Trophoblast cell (in vitro differentiated cells and primary cell): ENCODE measurements around the gene PEX12.

Source experiments
- DNase-seq, 2 donors: peaks; one replicate each; pipeline ENCODE4 v3.0.0-alpha.2; 2016
- H2AFZ ChIP-seq: 2 replicates; pipeline ENCODE4 v1.6.1; 2013; ENCODE audit warnings: low read length, moderate library complexity, mild to moderate bottlenecking; ENCODE audit not compliant: insufficient read depth, poor library complexity
- H2AK5ac ChIP-seq: 2 replicates; pipeline ENCODE4 v1.6.1; 2013; ENCODE audit warnings: mild to moderate bottlenecking, low read length
- H2BK120ac ChIP-seq: 2 replicates; pipeline ENCODE4 v1.6.1; 2013; ENCODE audit warnings: low read length, mild to moderate bottlenecking, moderate library complexity; ENCODE audit not compliant: insufficient read depth, poor library complexity
- H2BK12ac ChIP-seq: 2 replicates; pipeline ENCODE4 v1.6.1; 2013; ENCODE audit warnings: mild to moderate bottlenecking, low read length, moderate library complexity
- H2BK5ac ChIP-seq: 2 replicates; pipeline ENCODE4 v1.6.1; 2013; ENCODE audit warnings: low read length, low read depth, moderate library complexity, mild to moderate bottlenecking; ENCODE audit not compliant: poor library complexity
- H3K14ac ChIP-seq: 2 replicates; pipeline ENCODE4 v1.6.1; 2013; ENCODE audit warnings: mild to moderate bottlenecking, low read length
- H3K18ac ChIP-seq: 2 replicates; pipeline ENCODE4 v1.6.1; 2013; ENCODE audit warnings: mild to moderate bottlenecking, low read length
- H3K23ac ChIP-seq: 2 replicates; pipeline ENCODE4 v1.6.1; 2013; ENCODE audit warnings: low read length
- H3K27ac ChIP-seq: 2 replicates; pipeline ENCODE4 v1.5.1; 2013; ENCODE audit warnings: low read depth, mild to moderate bottlenecking, inconsistent platforms, low read length, moderate library complexity
- H3K27me3 ChIP-seq: 2 replicates; pipeline ENCODE4 v1.6.1; 2013; ENCODE audit warnings: inconsistent platforms, mild to moderate bottlenecking, low read length, moderate library complexity; ENCODE audit not compliant: insufficient read depth
- H3K36me3 ChIP-seq, 2 experiments: 1 replicate in 1 of 2; 2 replicates in 1 of 2; pipeline ENCODE4 v1.6.1; 2013; ENCODE audit warnings: low read length in 2 of 2, mild to moderate bottlenecking in 2 of 2, moderate library complexity in 1 of 2; ENCODE audit not compliant: insufficient read depth in 2 of 2, control insufficient read depth in 1 of 2
- H3K4ac ChIP-seq: 2 replicates; pipeline ENCODE4 v1.6.1; 2013; ENCODE audit warnings: low read depth, mild to moderate bottlenecking, low read length, moderate library complexity
- H3K4me1 ChIP-seq, 2 experiments: 1 replicate in 1 of 2; 2 replicates in 1 of 2; pipeline ENCODE4 v1.6.1; 2013; ENCODE audit warnings: low read length in 2 of 2, mild to moderate bottlenecking in 2 of 2, moderate library complexity in 1 of 2; ENCODE audit not compliant: insufficient read depth in 2 of 2, control insufficient read depth in 1 of 2
- H3K4me2 ChIP-seq: 2 replicates; pipeline ENCODE4 v1.6.1; 2013; ENCODE audit warnings: inconsistent platforms, mild to moderate bottlenecking, low read length, moderate library complexity
- H3K4me3 ChIP-seq: 2 replicates; pipeline ENCODE4 v1.5.1; 2013; ENCODE audit warnings: mild to moderate bottlenecking, low read depth, low read length, inconsistent platforms
- H3K79me1 ChIP-seq: one replicate; pipeline ENCODE4 v1.6.1; 2013; ENCODE audit warnings: low read length
- H3K79me2 ChIP-seq: 2 replicates; pipeline ENCODE4 v1.6.1; 2013; ENCODE audit warnings: low read length, mild to moderate bottlenecking; ENCODE audit not compliant: control insufficient read depth, insufficient read depth, poor library complexity
- H3K9ac ChIP-seq: 2 replicates; pipeline ENCODE4 v1.6.1; 2013; ENCODE audit warnings: mild to moderate bottlenecking, low read length
- H3K9me3 ChIP-seq: 2 replicates; pipeline ENCODE4 v1.6.1; 2013; ENCODE audit warnings: low read depth, mild to moderate bottlenecking, control low read depth, inconsistent platforms, low read length; ENCODE audit not compliant: insufficient read depth
- H4K12ac ChIP-seq: 2 replicates; pipeline ENCODE4 v1.6.1; 2013; ENCODE audit warnings: low read depth, mild to moderate bottlenecking, low read length, moderate library complexity
- H4K8ac ChIP-seq: 2 replicates; pipeline ENCODE4 v1.6.1; 2013; ENCODE audit warnings: low read depth, mild to moderate bottlenecking, low read length, moderate library complexity
- H4K91ac ChIP-seq: one replicate; pipeline ENCODE4 v1.6.1; 2013; ENCODE audit warnings: low read depth, mild to moderate bottlenecking, low read length, moderate library complexity
- WGBS: extraction: QIAGEN DNeasy Blood & Tissue Kit; methylation state at CpG from one replicate; pipeline ENCODE4 v1.1.7; 2013; ENCODE audit warnings: missing lambda C conversion rate; ENCODE audit not compliant: insufficient read length, insufficient coverage; ENCODE audit errors: extremely low coverage; 5-methylcytosine and 5-hydroxymethylcytosine counted together

PEX12 gene

DNA sequence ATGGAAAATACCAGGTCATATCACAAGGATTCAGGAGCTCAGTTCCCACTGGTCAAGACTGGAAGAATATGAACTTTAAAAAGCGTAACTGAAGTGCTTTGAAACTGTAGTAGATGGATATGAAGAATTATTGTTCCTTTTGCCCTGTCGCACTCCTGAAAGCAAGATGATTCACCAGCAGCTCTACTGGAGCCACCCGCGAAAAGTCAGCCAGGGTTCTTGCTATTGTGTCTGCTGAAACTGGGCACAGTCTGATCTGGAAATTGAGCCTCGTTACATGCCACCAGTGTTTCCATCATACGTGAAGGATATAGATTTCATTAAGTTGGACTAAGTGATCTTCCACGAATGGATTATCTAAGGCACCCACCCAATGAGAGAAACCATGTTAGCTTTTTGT is 25.3 kb upstream of the PEX12 start:
- WGBS, result no CpG with 5 or more reads among the region's 7 CpGs
- no peak overlapping the region for H4K8ac ChIP-seq
- H3K79me2 ChIP-seq, result no peaks in the 10 kb centered on the region
- H2BK120ac ChIP-seq, result no peak overlapping the region
- no peak overlapping the region for H3K18ac ChIP-seq
- no peaks in the 10 kb centered on the region for H3K9me3 ChIP-seq
- no peak overlapping the region for H3K4me3 ChIP-seq
- H3K14ac ChIP-seq, result no peak overlapping the region
- no peak overlapping the region for H2BK5ac ChIP-seq
- H3K4ac ChIP-seq, result no peak overlapping the region
- H3K9ac ChIP-seq, result no peak overlapping the region
- H3K23ac ChIP-seq, result no peak overlapping the region
- H3K36me3 ChIP-seq, result peaks cover 18 to 24% of the 10 kb centered on the region in 2 experiments
- H3K27me3 ChIP-seq, result no peaks in the 10 kb centered on the region
- no peak overlapping the region for H2BK12ac ChIP-seq
- H3K27ac ChIP-seq, result no peak overlapping the region
- H2AFZ ChIP-seq, result no peak overlapping the region
- no peaks in the 10 kb centered on the region for H3K4me1 ChIP-seq
- H2AK5ac ChIP-seq, result no peak overlapping the region
- H3K79me1 ChIP-seq, result no peaks in the 10 kb centered on the region
- H3K4me2 ChIP-seq, result no peak overlapping the region
- DNase-seq, result no peak
- H4K91ac ChIP-seq, result no peak overlapping the region
- H4K12ac ChIP-seq, result no peak overlapping the region

- no peak overlapping the region for H3K18ac ChIP-seq
- H3K4ac ChIP-seq, result no peak overlapping the region
- no peak overlapping the region for H4K12ac ChIP-seq
- no peak overlapping the region for H2AFZ ChIP-seq
- H2BK120ac ChIP-seq, result no peak overlapping the region
- no peak overlapping the region for H3K9ac ChIP-seq
- no peak overlapping the region for H4K8ac ChIP-seq
- no peak overlapping the region for H2AK5ac ChIP-seq
- no peak overlapping the region for H3K23ac ChIP-seq
- DNase-seq, result no peak
- no peaks in the 10 kb centered on the region for H3K9me3 ChIP-seq
- no peaks in the 10 kb centered on the region for H3K79me1 ChIP-seq
- no peak overlapping the region for H3K4me2 ChIP-seq
- no peak overlapping the region for H3K27ac ChIP-seq
- H3K4me1 ChIP-seq, result peaks cover 0 to 2% of the 10 kb centered on the region in 2 experiments
- H2BK12ac ChIP-seq, result no peak overlapping the region
- no peak overlapping the region for H3K4me3 ChIP-seq
- no CpG with 5 or more reads among the region's 5 CpGs for WGBS
- no peaks in the 10 kb centered on the region for H3K27me3 ChIP-seq
- H3K14ac ChIP-seq, result no peak overlapping the region
- no peaks in the 10 kb centered on the region for H3K79me2 ChIP-seq
- H3K36me3 ChIP-seq, result peaks cover 19 to 24% of the 10 kb centered on the region in 2 experiments
- H4K91ac ChIP-seq, result no peak overlapping the region
- no peak overlapping the region for H2BK5ac ChIP-seq
These were observed 19.2 kb upstream of the PEX12 start for GRCh38 chr17:35597604-35598003.

- peak overlapping the region; percentile 56 for H3K18ac ChIP-seq
- H2BK12ac ChIP-seq, result no peak overlapping the region
- no peaks in the 10 kb centered on the region for H3K79me1 ChIP-seq
- no peaks in the 10 kb centered on the region for H3K9me3 ChIP-seq
- no peak overlapping the region for H4K12ac ChIP-seq
- H3K9ac ChIP-seq, result no peak overlapping the region
- H3K27ac ChIP-seq, result no peak overlapping the region
- peaks cover 0 to 2% of the 10 kb centered on the region in 2 experiments for H3K4me1 ChIP-seq
- no peak overlapping the region for H4K91ac ChIP-seq
- no peaks in the 10 kb centered on the region for H3K79me2 ChIP-seq
- peak overlapping the region; percentile 29 for H4K8ac ChIP-seq
- peak in 1 of 2 donors; percentile 33 for DNase-seq
- H3K23ac ChIP-seq, result no peak overlapping the region
- no peaks in the 10 kb centered on the region for H3K27me3 ChIP-seq
- no peak overlapping the region for H3K4me2 ChIP-seq
- H3K4me3 ChIP-seq, result no peak overlapping the region
- no peak overlapping the region for H2AFZ ChIP-seq
- no peak overlapping the region for H3K4ac ChIP-seq
- H2BK5ac ChIP-seq, result no peak overlapping the region
- H3K14ac ChIP-seq, result no peak overlapping the region
- H2AK5ac ChIP-seq, result no peak overlapping the region
- no peak overlapping the region for H2BK120ac ChIP-seq
- WGBS, result no CpG with 5 or more reads among the region's 54 CpGs
- peaks cover 21 to 25% of the 10 kb centered on the region in 2 experiments for H3K36me3 ChIP-seq
These were observed 18.3 kb upstream of the PEX12 start for GRCh38 chr17:35596530-35597233.

GRCh38 chr17:35596072-35596471 is 17.7 kb upstream of the PEX12 start:
- Histone ChIP-seq H4K8ac (no peak overlapping the region), H3K4me1 (peaks cover 0 to 2% of the 10 kb centered on the region in 2 experiments), H3K79me2 (no peaks in the 10 kb centered on the region), H2AFZ (no peak overlapping the region), H3K27ac (no peak overlapping the region), H3K4me3 (no peak overlapping the region), H2AK5ac (no peak overlapping the region), H4K12ac (no peak overlapping the region), H3K4me2 (no peak overlapping the region), H3K14ac (no peak overlapping the region), H2BK5ac (no peak overlapping the region), H2BK120ac (no peak overlapping the region), H3K18ac (no peak overlapping the region), H3K79me1 (no peaks in the 10 kb centered on the region), H3K9me3 (no peaks in the 10 kb centered on the region), H3K9ac (no peak overlapping the region), H3K23ac (no peak overlapping the region), H2BK12ac (no peak overlapping the region), H3K4ac (no peak overlapping the region), H4K91ac (no peak overlapping the region), H3K27me3 (no peaks in the 10 kb centered on the region), H3K36me3 (peaks cover 17 to 21% of the 10 kb centered on the region in 2 experiments)
- no peak for DNase-seq
- no CpG with 5 or more reads among the region's 4 CpGs for WGBS
